ENCODE results near the gene DTNBP1. TPM values are rescaled to one million over a fixed set of nuclear protein-coding genes. Genes with fewer than 3 reads are reported as not detected.

Gene DTNBP1
- total RNA-seq, 2 donors from 2014 or later: 11.5 to 30.8 TPM

DNA sequence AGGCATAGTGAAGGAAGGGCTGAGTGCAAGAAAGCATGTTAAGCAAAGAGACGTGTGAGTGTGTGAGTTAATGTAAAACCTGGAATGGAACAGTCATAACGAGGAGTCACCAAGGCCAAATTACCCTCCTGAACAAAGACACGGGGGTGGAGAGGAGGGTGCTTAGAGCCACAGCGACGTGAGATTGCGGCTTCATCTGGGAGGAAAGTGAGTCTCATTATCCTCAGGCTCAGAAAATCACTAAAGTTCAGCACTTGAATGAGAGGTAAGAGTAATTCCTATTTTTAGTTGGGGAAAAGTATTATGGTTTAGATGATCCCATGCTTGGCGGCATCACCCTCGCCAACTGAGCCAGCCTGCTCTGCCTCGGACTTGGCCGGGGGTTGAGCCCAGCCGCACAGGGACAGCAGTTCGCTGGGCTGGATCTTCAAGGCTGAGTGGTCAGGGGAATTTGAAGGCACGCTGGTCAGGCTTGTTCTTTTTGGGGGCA, 136.6 kb downstream of the DTNBP1 start:
- no peak for ATAC-seq (ENCODE audit: insufficient number of reproducible peaks, low FRiP score, low read depth)
- DNase-seq (ENCODE audit: low spot score): no peak
- TF ChIP-seq, protein P1, sequence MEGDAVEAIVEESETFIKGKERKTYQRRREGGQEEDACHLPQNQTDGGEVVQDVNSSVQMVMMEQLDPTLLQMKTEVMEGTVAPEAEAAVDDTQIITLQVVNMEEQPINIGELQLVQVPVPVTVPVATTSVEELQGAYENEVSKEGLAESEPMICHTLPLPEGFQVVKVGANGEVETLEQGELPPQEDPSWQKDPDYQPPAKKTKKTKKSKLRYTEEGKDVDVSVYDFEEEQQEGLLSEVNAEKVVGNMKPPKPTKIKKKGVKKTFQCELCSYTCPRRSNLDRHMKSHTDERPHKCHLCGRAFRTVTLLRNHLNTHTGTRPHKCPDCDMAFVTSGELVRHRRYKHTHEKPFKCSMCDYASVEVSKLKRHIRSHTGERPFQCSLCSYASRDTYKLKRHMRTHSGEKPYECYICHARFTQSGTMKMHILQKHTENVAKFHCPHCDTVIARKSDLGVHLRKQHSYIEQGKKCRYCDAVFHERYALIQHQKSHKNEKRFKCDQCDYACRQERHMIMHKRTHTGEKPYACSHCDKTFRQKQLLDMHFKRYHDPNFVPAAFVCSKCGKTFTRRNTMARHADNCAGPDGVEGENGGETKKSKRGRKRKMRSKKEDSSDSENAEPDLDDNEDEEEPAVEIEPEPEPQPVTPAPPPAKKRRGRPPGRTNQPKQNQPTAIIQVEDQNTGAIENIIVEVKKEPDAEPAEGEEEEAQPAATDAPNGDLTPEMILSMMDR (IDR thresholded peaks at IDR 0.05): no peak
- Histone ChIP-seq H3K4me1 (ENCODE audit: control insufficient read depth in 1 of 2, low read depth in 2 of 2) (peaks cover 5 to 7% of the 10 kb centered on the region in 2 donors), H3K36me3 (peaks cover 31% of the 10 kb centered on the region), H3K9me3 (no peaks in the 10 kb centered on the region), H3K4me3 (no peak overlapping the region), H3K27ac (no peak overlapping the region), H3K27me3 (replicated peaks; ENCODE audit: insufficient read depth) (no peaks in the 10 kb centered on the region)

- ATAC-seq (ENCODE audit: insufficient number of reproducible peaks, low FRiP score, low read depth) (no peak), DNase-seq (ENCODE audit: low spot score) (no peak)
- Histone ChIP-seq H3K4me3 (no peak overlapping the region), H3K9me3 (no peaks in the 10 kb centered on the region), H3K4me1 (ENCODE audit: control insufficient read depth in 1 of 2, low read depth in 2 of 2) (peaks cover 5 to 7% of the 10 kb centered on the region in 2 donors), H3K36me3 (peaks cover 29% of the 10 kb centered on the region), H3K27ac (no peak overlapping the region), H3K27me3 (replicated peaks; ENCODE audit: insufficient read depth) (no peaks in the 10 kb centered on the region)
- TF ChIP-seq, protein P1 (IDR thresholded peaks at IDR 0.05): no peak
These were observed 137.9 kb downstream of the DTNBP1 start for GRCh38 chr6:15524861-15525401.

GRCh38 chr6:15523679-15524630, 138.9 kb downstream of the DTNBP1 start:
- ATAC-seq (ENCODE audit: insufficient number of reproducible peaks, low FRiP score, low read depth) (no peak), DNase-seq (ENCODE audit: low spot score) (no peak)
- H3K4me1 ChIP-seq (ENCODE audit: control insufficient read depth in 1 of 2, low read depth in 2 of 2): peaks cover 5 to 7% of the 10 kb centered on the region in 2 donors
- no peak overlapping the region for H3K27ac ChIP-seq
- no peaks in the 10 kb centered on the region for H3K27me3 ChIP-seq (replicated peaks; ENCODE audit: insufficient read depth)
- no peak overlapping the region for H3K4me3 ChIP-seq
- H3K36me3 ChIP-seq: peaks cover 29% of the 10 kb centered on the region
- TF ChIP-seq, protein P1 (IDR thresholded peaks at IDR 0.05): no peak
- no peaks in the 10 kb centered on the region for H3K9me3 ChIP-seq

DNA sequence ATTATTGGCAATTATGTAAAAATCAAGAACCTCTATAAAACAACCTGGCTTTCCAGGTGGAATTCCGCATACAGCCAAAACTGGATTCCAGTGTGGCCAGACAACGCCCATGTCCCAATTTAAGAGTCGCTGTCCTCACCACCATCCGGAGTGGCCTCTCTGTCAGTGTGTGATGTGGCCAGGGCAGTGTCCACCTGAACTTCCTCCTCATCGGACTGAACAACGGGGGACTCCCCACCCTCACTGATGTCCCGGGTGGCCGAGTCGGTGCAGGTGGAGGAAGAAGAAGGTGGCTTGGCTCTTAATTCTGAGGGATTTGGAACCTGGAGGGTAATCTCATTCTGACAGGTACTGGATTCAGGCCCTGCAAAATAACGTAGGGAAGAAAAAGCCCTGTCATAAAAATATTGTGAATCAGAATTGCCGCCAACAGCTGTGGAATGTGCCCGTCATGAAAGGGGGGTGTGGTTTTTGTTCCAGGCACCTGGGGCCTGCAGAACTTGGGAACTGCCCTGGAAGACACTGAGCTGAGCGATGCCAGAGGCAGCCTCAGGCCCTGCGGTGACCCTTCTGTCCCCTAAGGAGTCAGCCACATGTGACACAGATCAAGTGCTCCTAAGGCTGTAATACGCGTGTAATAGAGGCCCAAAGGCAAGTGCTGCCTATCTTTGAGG, 139.8 kb downstream of the DTNBP1 start:
- peaks cover 38% of the 10 kb centered on the region for H3K36me3 ChIP-seq
- no peaks in the 10 kb centered on the region for H3K27me3 ChIP-seq (replicated peaks; ENCODE audit: insufficient read depth)
- H3K4me3 ChIP-seq: no peak overlapping the region
- ATAC-seq (ENCODE audit: insufficient number of reproducible peaks, low FRiP score, low read depth): no peak
- TF ChIP-seq, protein P1 (IDR thresholded peaks at IDR 0.05): no peak
- no peak overlapping the region for H3K27ac ChIP-seq
- H3K9me3 ChIP-seq: no peaks in the 10 kb centered on the region
- DNase-seq (ENCODE audit: low spot score): no peak
- peaks cover 5 to 7% of the 10 kb centered on the region in 2 donors for H3K4me1 ChIP-seq (ENCODE audit: control insufficient read depth in 1 of 2, low read depth in 2 of 2)

GRCh38 chr6:15522427-15522826, 140.4 kb downstream of the DTNBP1 start:
- Histone ChIP-seq H3K27ac (no peak overlapping the region), H3K27me3 (replicated peaks; ENCODE audit: insufficient read depth) (no peaks in the 10 kb centered on the region), H3K9me3 (no peaks in the 10 kb centered on the region), H3K4me3 (no peak overlapping the region), H3K36me3 (peaks cover 43% of the 10 kb centered on the region), H3K4me1 (ENCODE audit: control insufficient read depth in 1 of 2, low read depth in 2 of 2) (peaks cover 5 to 7% of the 10 kb centered on the region in 2 donors)
- TF ChIP-seq, protein P1 (IDR thresholded peaks at IDR 0.05): no peak
- no peak for ATAC-seq (ENCODE audit: insufficient number of reproducible peaks, low FRiP score, low read depth)
- DNase-seq (ENCODE audit: low spot score): no peak
